AG09309 (cell line): Measurements from ENCODE around the gene KPNA6.
A peak's percentile ranks its signal among the peaks of the same experiment; 100 is the strongest.

Experiments used
- DNase-seq: peaks from one replicate; pipeline ENCODE4 v3.0.0-alpha.2; 2010; ENCODE audit warnings: low read depth
- H3K4me3 ChIP-seq: 2 replicates; pipeline ENCODE4 v1.5.1; 2011; ENCODE audit warnings: mild to moderate bottlenecking, low read depth, low read length, moderate library complexity; ENCODE audit not compliant: control insufficient read depth
- CTCF ChIP-seq: IDR thresholded peaks from 2 replicates; pipeline ENCODE4 v1.5.1; 2011; ENCODE audit warnings: mild to moderate bottlenecking, low read depth, low read length, inconsistent platforms; ENCODE audit not compliant: insufficient read depth, control insufficient read depth; ENCODE audit errors: missing control alignments

The KPNA6 gene

GRCh38 chr1:32215629-32216480, 108.0 kb downstream of the KPNA6 start:
- H3K4me3 ChIP-seq: no peak overlapping the region
- peak; percentile 88 for TF ChIP-seq CTCF
- DNase-seq: no peak

GRCh38 chr1:32216566-32216965, 108.7 kb downstream of the KPNA6 start:
- DNase-seq: no peak
- no peak for TF ChIP-seq CTCF
- H3K4me3 ChIP-seq: no peak overlapping the region

GRCh38 chr1:32219022-32219421, 111.2 kb downstream of the KPNA6 start:
- no peak for TF ChIP-seq CTCF
- DNase-seq: no peak
- H3K4me3 ChIP-seq: no peak overlapping the region

GRCh38 chr1:32220746-32221580, 113.1 kb downstream of the KPNA6 start:
- no peak for TF ChIP-seq CTCF
- DNase-seq: no peak
- peak overlapping the region; percentile 88 for H3K4me3 ChIP-seq

GRCh38 chr1:32221581-32221979, 113.7 kb downstream of the KPNA6 start:
- DNase-seq: no peak
- no peak for TF ChIP-seq CTCF
- peak overlapping the region; percentile 88 for H3K4me3 ChIP-seq

GRCh38 chr1:32221980-32222755, 114.3 kb downstream of the KPNA6 start, which contains the start of the genes EIF3I and TMEM234:
Gene EIF3I, plus strand, starts transcription at chr1:32222407. Its CDS starts 35 bp downstream, at chr1:32222442.
Gene TMEM234, minus strand, starts transcription at chr1:32222353. Its CDS starts 31 bp downstream, at chr1:32222322.
- no peak for DNase-seq
- no peak for TF ChIP-seq CTCF
- H3K4me3 ChIP-seq: peak within 1 kb of the TSS; percentile 88
